Duodenal mucosa (tissue), 2 donors: ENCODE results near the gene ACSS1.

ENCODE experiments used
- H3K27ac ChIP-seq: one replicate; pipeline ENCODE4 v1.7.0; 2013; ENCODE audit warnings: low read depth, low read length
- H3K27me3 ChIP-seq, 2 donors: one replicate each; pipeline ENCODE4 v1.7.0; 2013; ENCODE audit warnings: low read length in 2 of 2, control low read depth in 1 of 2; ENCODE audit not compliant: insufficient read depth in 2 of 2, control insufficient read depth in 1 of 2
- H3K36me3 ChIP-seq, 2 donors: one replicate each; pipeline ENCODE4 v1.7.0; 2013; ENCODE audit warnings: low read length in 2 of 2, control low read depth in 1 of 2; ENCODE audit not compliant: insufficient read depth in 2 of 2, control insufficient read depth in 1 of 2
- H3K4me1 ChIP-seq, 2 donors: one replicate each; pipeline ENCODE4 v1.7.0; 2013; ENCODE audit warnings: low read length in 2 of 2, control low read depth in 1 of 2; ENCODE audit not compliant: insufficient read depth in 2 of 2, control insufficient read depth in 1 of 2
- H3K4me3 ChIP-seq, 2 donors: one replicate each; pipeline ENCODE4 v1.7.0; 2013; ENCODE audit warnings: low read length in 2 of 2, low read depth in 1 of 2
- H3K9ac ChIP-seq, 2 donors: one replicate each; pipeline ENCODE4 v1.7.0; 2013; ENCODE audit warnings: low read length in 2 of 2, low read depth in 1 of 2
- H3K9me3 ChIP-seq, 2 donors: one replicate each; pipeline ENCODE4 v1.7.0; 2013; ENCODE audit warnings: low read length in 2 of 2, control low read depth in 1 of 2; ENCODE audit not compliant: control insufficient read depth in 1 of 2

ACSS1 gene

DNA sequence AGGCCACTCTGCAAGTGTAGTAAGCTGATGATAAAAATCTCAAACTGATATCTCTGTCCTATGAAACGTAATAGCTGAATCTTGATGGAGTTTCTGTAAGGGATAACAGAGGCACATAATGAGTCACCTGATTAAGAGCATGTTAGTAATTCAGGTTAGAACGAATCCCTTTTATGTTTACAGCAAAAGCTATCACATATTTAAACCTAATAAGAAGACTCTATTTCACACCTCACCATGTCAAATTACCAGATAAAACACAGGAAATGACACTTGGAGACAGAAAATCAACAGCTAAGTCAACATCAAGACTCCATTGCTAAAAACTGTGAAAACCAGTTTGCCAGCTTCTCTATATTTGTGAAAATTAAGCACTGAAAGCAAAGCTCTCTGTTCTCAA is 97.1 kb downstream of the ACSS1 start:
- Histone ChIP-seq H3K9me3 (no peaks in the 10 kb centered on the region), H3K4me3 (no peak overlapping the region), H3K27ac (no peak overlapping the region), H3K9ac (no peak overlapping the region), H3K27me3 (no peaks in the 10 kb centered on the region), H3K4me1 (no peaks in the 10 kb centered on the region), H3K36me3 (peaks cover 35 to 65% of the 10 kb centered on the region in 2 donors)

DNA sequence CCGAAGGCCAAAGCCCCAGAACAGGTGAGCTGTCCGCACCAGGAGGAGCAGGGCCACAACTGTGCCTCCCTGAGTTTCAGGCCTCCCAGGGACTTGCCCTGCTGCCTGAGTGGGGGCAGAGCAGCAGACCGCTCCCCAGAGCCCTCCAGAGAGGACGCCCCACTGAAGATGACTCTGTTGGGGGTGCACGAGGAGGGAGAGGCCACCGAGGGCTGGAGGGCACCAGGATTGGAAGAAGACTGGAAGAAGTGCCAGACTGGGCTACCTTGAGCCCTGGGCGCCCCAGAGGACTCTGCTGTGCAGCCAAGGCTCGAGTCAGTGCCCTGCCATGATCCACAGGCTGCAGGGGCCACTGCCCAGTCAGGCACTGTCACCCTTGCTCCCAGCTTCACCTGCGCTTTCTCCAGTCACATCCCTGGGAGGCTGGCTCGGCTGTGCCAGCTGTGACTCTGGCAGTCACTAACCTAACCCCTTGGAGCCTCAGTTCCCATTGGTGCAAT is 97.6 kb downstream of the ACSS1 start:
- no peaks in the 10 kb centered on the region for H3K27me3 ChIP-seq
- H3K9ac ChIP-seq: no peak overlapping the region
- H3K36me3 ChIP-seq: peaks cover 31 to 60% of the 10 kb centered on the region in 2 donors
- no peak overlapping the region for H3K4me3 ChIP-seq
- no peaks in the 10 kb centered on the region for H3K4me1 ChIP-seq
- H3K27ac ChIP-seq: peak overlapping the region; percentile 42
- H3K9me3 ChIP-seq: no peaks in the 10 kb centered on the region

DNA sequence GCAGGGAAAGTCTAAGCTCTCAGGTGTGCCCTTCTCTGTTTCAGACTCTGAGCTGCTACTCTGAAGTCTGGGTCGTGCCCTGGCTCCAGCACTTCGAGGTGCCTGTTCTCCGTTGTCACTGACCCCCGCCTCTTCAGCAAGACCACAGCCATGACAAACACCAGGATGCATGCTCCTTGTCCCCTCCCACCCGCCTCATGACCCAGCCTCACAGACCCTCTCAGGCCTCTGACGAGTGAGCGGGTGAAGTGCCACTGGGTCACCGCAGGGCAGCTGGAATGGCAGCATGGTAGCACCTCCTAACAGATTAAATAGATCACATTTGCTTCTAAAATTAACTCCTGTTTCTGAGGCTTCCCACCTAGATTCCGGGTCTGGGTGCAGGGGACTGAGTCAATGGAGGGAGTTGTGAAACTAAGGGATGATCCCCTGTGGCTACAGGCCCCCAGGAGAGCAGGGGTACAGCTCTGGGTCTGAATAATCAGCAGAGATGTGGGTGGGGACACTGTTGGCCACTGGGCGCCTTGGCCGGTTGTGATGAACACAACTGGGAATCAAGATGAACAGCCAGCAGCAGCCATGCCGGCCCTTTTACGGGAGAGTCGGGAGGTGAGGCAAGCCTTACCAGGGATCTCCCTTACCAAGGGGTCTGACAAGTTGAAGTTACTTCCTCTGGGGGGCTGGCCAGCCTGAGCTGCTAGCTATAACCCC is 98.2 kb downstream of the ACSS1 start:
- Histone ChIP-seq H3K9me3 (no peaks in the 10 kb centered on the region), H3K27ac (no peak overlapping the region), H3K4me1 (no peaks in the 10 kb centered on the region), H3K27me3 (no peaks in the 10 kb centered on the region), H3K4me3 (no peak overlapping the region), H3K9ac (no peak overlapping the region), H3K36me3 (peaks cover 31 to 56% of the 10 kb centered on the region in 2 donors)

DNA sequence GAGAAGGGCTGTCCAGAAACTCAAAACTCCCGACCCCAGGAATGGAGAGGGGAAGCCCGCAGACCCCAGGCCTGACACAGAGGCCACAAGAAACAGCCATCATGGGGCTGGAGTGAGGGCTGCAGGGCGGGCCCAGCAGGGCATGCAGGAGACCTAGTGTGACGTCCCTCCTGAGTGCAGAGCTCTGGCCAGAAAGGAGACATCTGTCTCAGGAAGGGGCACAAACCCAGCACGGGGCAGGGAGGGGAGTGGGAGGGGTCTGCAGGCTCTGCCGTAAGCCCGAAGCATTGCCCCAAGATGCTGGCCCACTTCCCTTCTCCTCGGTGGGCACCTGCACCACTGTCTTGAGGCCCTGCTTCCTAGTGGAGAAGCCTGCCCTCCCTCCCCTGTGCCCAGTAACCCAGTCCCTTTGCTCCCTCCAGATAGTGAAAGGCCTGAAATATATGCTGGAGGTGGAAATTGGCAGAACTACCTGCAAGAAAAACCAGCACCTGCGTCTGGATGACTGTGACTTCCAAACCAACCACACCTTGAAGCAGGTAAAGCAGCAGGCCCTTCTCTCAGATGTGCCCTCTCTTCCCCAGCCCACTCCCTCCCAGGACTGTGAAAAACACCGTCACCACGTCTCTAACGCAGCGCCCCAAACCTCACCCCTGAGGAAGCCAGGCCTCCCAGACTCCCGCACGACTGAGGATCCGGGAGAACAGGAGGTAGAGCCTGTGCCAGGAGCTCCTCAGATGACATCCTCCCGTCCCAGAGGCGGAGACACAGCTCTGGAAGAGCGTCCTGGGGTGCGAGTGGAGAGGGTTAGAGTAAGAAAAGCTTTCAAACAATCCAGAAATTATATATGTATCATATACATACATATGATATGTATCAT is 99.2 kb downstream of the ACSS1 start:
- peaks cover 22 to 46% of the 10 kb centered on the region in 2 donors for H3K36me3 ChIP-seq
- no peaks in the 10 kb centered on the region for H3K27me3 ChIP-seq
- H3K9ac ChIP-seq: no peak overlapping the region
- no peaks in the 10 kb centered on the region for H3K9me3 ChIP-seq
- no peak overlapping the region for H3K27ac ChIP-seq
- H3K4me1 ChIP-seq: peaks cover 0 to 4% of the 10 kb centered on the region in 2 donors
- no peak overlapping the region for H3K4me3 ChIP-seq

DNA sequence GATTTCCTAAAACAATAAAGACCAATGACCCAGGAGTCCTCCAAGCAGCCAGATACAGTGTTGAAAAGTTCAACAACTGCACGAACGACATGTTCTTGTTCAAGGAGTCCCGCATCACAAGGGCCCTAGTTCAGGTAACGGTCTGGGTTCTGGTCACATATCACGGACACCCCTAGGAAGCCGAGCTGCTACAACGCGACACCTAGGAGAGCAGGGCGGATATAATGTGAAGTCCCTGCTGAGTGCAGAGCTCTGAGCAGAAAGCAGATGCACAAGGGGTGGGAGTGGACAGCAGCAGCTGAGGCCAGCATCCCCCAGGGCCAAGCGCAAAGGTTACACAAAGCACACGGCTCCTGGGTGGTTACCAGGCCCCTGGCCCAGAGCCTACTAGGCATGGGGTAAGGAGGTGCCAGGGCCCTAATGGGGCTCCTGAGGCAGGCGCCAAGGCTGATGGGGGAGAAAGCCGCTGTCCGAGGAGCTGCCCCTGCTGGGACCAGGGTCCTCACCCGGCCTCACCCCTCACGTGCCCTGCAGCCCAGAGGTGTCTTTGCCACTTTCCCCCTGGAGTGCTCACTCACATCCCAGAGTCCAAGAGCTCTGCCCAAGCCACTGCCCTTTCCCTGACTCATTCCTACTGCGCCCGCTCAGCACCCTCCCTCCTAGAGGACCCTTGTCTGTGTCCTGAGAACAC is 100.5 kb downstream of the ACSS1 start:
- H3K4me1 ChIP-seq: peaks cover 10 to 16% of the 10 kb centered on the region in 2 donors
- no peak overlapping the region for H3K27ac ChIP-seq
- H3K4me3 ChIP-seq: no peak overlapping the region
- H3K36me3 ChIP-seq: peaks cover 14 to 34% of the 10 kb centered on the region in 2 donors
- H3K9ac ChIP-seq: no peak overlapping the region
- H3K27me3 ChIP-seq: no peaks in the 10 kb centered on the region
- no peaks in the 10 kb centered on the region for H3K9me3 ChIP-seq
